HepG2 (cell line): ENCODE results near the gene PTCRA. TPM values are rescaled to one million over a fixed set of nuclear protein-coding genes. Genes with fewer than 3 reads are reported as not detected.

Source experiments
- GATA4 ChIP-seq: sonication (generic); IDR thresholded peaks from 2 replicates; pipeline ENCODE4 v1.6.1; 2016; ENCODE audit warnings: antibody characterized with exemption, low read depth, borderline replicate concordance
- HNF4G ChIP-seq, 2 experiments: sonication (generic) in 1 of 2; formaldehyde crosslinking in 1 of 2; IDR thresholded peaks; 2 replicates each; pipeline versions ENCODE4 v1.4.0 to v1.6.1; 2011 to 2020; ENCODE audit warnings: borderline replicate concordance in 2 of 2, low read depth in 2 of 2, mild to moderate bottlenecking in 2 of 2, low read length in 1 of 2, missing genetic modification reagents in 1 of 2, moderate library complexity in 1 of 2
- ISL2 ChIP-seq: sonication (generic); formaldehyde crosslinking; IDR thresholded peaks from 2 replicates; pipeline ENCODE4 v1.5.0; 2020; ENCODE audit warnings: missing genetic modification reagents
- KLF12 ChIP-seq: sonication (generic); formaldehyde crosslinking; IDR thresholded peaks from 2 replicates; pipeline ENCODE4 v1.4.0; 2020; ENCODE audit warnings: missing genetic modification reagents, borderline replicate concordance
- MIER2 ChIP-seq: IDR thresholded peaks from 2 replicates; pipeline ENCODE4 v1.6.1; 2016; ENCODE audit warnings: missing biosample characterization, missing genetic modification reagents
- NR2C2 ChIP-seq: sonication (generic); formaldehyde crosslinking; IDR thresholded peaks from 2 replicates; pipeline ENCODE4 v1.4.0; 2020; ENCODE audit warnings: missing genetic modification reagents, mild to moderate bottlenecking, moderate library complexity, borderline replicate concordance
- PAX8 ChIP-seq: sonication (generic); formaldehyde crosslinking; IDR thresholded peaks from 2 replicates; pipeline ENCODE4 v1.8.0; 2022; ENCODE audit warnings: mild to moderate bottlenecking, missing genetic modification reagents, borderline replicate concordance
- SAP130 ChIP-seq: IDR thresholded peaks from 2 replicates; pipeline ENCODE4 v1.6.1; 2016; ENCODE audit warnings: low read depth
- SCMH1 ChIP-seq: sonication (generic); formaldehyde crosslinking; IDR thresholded peaks from 2 replicates; pipeline ENCODE4 v1.9.0; 2021; ENCODE audit warnings: missing genetic modification reagents, mild to moderate bottlenecking, borderline replicate concordance
- SMAD3 ChIP-seq: sonication (generic); formaldehyde crosslinking; IDR thresholded peaks from 2 replicates; pipeline ENCODE4 v1.4.0; 2020; ENCODE audit warnings: missing genetic modification reagents
- SP1 ChIP-seq, 2 experiments: fragments of 450-650 bp in 1 of 2; sonication (generic) in 1 of 2; formaldehyde crosslinking in 1 of 2; IDR thresholded peaks; 2 replicates each; pipeline versions ENCODE4 v1.4.0 to v1.6.1; 2016 to 2020; ENCODE audit warnings: missing genetic modification reagents in 1 of 2
- TBX3 ChIP-seq: fragments of 450-650 bp; IDR thresholded peaks from 2 replicates; pipeline ENCODE4 v1.6.1; 2017; ENCODE audit warnings: antibody characterized with exemption, mild to moderate bottlenecking, inconsistent platforms, borderline replicate concordance
- YY1 ChIP-seq: IDR thresholded peaks from 2 replicates; pipeline ENCODE4 v1.6.1; 2011; ENCODE audit warnings: low read length, low read depth, moderate library complexity, mild to moderate bottlenecking; ENCODE audit not compliant: insufficient read depth, insufficient replicate concordance
- ZBTB8A ChIP-seq: sonication (generic); formaldehyde crosslinking; IDR thresholded peaks from 2 replicates; pipeline ENCODE4 v1.4.0; 2020; ENCODE audit warnings: mild to moderate bottlenecking, low read depth, missing genetic modification reagents, borderline replicate concordance
- ZC3H13 ChIP-seq: sonication (generic); formaldehyde crosslinking; IDR thresholded peaks from 2 replicates; pipeline ENCODE4 v1.8.1; 2023; ENCODE audit warnings: mild to moderate bottlenecking, missing genetic modification reagents, moderate library complexity
- ZNF17 ChIP-seq: sonication (generic); formaldehyde crosslinking; IDR thresholded peaks from 2 replicates; pipeline ENCODE4 v1.5.0; 2020; ENCODE audit warnings: mild to moderate bottlenecking, missing genetic modification reagents
- ZNF354B ChIP-seq: sonication (generic); formaldehyde crosslinking; IDR thresholded peaks from 2 replicates; pipeline ENCODE4 v1.8.0; 2022; ENCODE audit warnings: mild to moderate bottlenecking, missing genetic modification reagents
- ZNF451 ChIP-seq: sonication (generic); formaldehyde crosslinking; IDR thresholded peaks from 2 replicates; pipeline ENCODE4 v1.5.0; 2020; ENCODE audit warnings: mild to moderate bottlenecking, missing genetic modification reagents
- ZNF460 ChIP-seq: sonication (generic); formaldehyde crosslinking; IDR thresholded peaks from 2 replicates; pipeline ENCODE4 v1.5.1; 2020; ENCODE audit warnings: missing genetic modification reagents, mild to moderate bottlenecking, borderline replicate concordance
- ZNF550 ChIP-seq: sonication (generic); formaldehyde crosslinking; IDR thresholded peaks from 2 replicates; pipeline ENCODE4 v1.4.0; 2020; ENCODE audit warnings: mild to moderate bottlenecking, missing genetic modification reagents, borderline replicate concordance
- ZNF724P ChIP-seq: sonication (generic); formaldehyde crosslinking; IDR thresholded peaks from 2 replicates; pipeline ENCODE4 v1.8.0; 2022; ENCODE audit warnings: missing genetic modification reagents, borderline replicate concordance
- ZNF737 ChIP-seq: sonication (generic); formaldehyde crosslinking; IDR thresholded peaks from 2 replicates; pipeline ENCODE4 v1.5.0; 2020; ENCODE audit warnings: missing genetic modification reagents, mild to moderate bottlenecking, borderline replicate concordance
- ZNF746 ChIP-seq: sonication (generic); formaldehyde crosslinking; IDR thresholded peaks from 2 replicates; pipeline ENCODE4 v1.8.0; 2022; ENCODE audit warnings: mild to moderate bottlenecking, missing genetic modification reagents
- polyA plus RNA-seq, 8 experiments: library from polyadenylated mRNA; depleted of rRNA in 3 of 8; stranded (reverse) in 7 of 8; unstranded in 1 of 8; fragments of >200 nt; fragmentation: Illumina TruSeq in 4 of 8; extraction: Trizol in 4 of 8; gene quantifications; 2 replicates each; pipeline versions ENCODE4 v1.2.1 to v1.2.3, GENCODE V29; 2011 to 2016; ENCODE audit warnings: low read depth in 4 of 8, missing spikeins in 1 of 8, mixed read lengths in 1 of 8; ENCODE audit not compliant: insufficient read depth in 1 of 8
- total RNA-seq, 5 experiments: library from RNA; depleted of rRNA; stranded (reverse); fragments of >200 nt; fragmentation: Illumina TruSeq; extraction: Trizol; gene quantifications; 2 replicates each; pipeline ENCODE4 v1.2.3, GENCODE V29; 2016; ENCODE audit warnings: low read depth in 1 of 5
- TF ChIP-seq, protein P1 (sequence below): sonication (generic); formaldehyde crosslinking; IDR thresholded peaks from 2 replicates; pipeline ENCODE4 v1.5.0; 2020; ENCODE audit warnings: mild to moderate bottlenecking, missing genetic modification reagents
- TF ChIP-seq, protein P2 (sequence below): sonication (generic); formaldehyde crosslinking; conservative IDR thresholded peaks from 2 replicates; pipeline ENCODE4 v1.4.0; 2020; ENCODE audit warnings: missing genetic modification reagents

PTCRA gene
- total and polyA plus RNA-seq, 2 of the 13 experiments (the other 11 are each of a cell fraction or from before 2014, with no cell fraction given) = not detected

DNA sequence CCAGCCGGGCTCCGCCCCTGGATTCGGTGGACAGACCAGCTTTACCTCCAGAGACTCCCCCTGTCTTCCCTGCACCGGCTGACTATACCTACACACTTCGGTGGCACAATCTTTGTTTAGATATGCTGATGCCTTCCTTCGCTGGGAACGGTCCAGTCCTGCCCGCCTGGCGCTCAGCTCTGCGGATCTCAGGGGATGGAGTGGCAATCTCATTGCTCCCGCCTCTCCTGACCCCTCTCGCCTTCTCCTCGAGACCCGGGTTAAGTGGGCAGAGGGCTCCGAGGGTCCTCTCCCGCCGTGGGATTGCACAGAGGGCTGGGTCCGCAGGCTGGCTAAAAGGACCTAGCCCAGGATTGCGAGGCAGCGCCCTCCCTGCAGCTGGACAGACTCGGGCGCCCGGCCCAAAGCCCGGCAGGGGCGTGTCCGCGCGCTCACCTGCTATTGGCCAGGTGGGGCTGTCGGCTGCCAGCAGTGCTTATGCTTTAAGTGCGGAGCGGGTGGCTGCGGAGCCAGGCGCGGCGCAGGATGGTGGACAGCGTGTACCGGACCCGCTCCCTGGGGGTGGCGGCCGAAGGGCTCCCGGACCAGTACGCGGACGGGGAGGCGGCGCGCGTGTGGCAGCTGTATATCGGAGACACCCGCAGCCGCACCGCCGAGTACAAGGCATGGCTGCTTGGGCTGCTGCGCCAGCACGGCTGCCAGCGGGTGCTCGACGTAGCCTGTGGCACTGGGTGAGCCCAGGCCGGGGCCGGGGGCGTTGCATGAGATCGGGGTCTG, 44.6 kb downstream of the PTCRA start, which contains the start of gene GNMT (continued):
- TF ChIP-seq SMAD3 (CRISPR knock-in tag) (no peak; the same call in 1 of the 2 replicates), ZNF354B (CRISPR knock-in tag) (no peak), ZC3H13 (CRISPR knock-in tag) (peak; percentile 76), SAP130 (peak; percentile 96), ZNF460 (no peak), ZBTB8A (CRISPR knock-in tag) (no peak), ZNF746 (CRISPR knock-in tag) (no peak; the same call in 1 of the 2 replicates), KLF12 (peak; percentile 85; the same call in 1 of the 2 replicates), HNF4G (IDR thresholded peaks at IDR 0.05; ENCODE audit: borderline replicate concordance, low read depth, low read length) (no peak), HNF4G (CRISPR knock-in tag; IDR thresholded peaks at IDR 0.05; ENCODE audit: borderline replicate concordance, low read depth) (0 out of 2 replicates have a peak, but pooled peaks have one; percentile 14), PAX8 (0 out of 2 replicates have a peak, but pooled peaks have one; percentile 15), GATA4 (no peak; the same call in 1 of the 2 replicates), ZNF724P (CRISPR knock-in tag) (peak; percentile 86; the same call in 1 of the 2 replicates), SP1 (IDR thresholded peaks at IDR 0.05) (no peak), SP1 (CRISPR knock-in tag; IDR thresholded peaks at IDR 0.05) (peak; percentile 55; the same call in 1 of the 2 replicates), ZNF17 (CRISPR knock-in tag) (no peak), TBX3 (no peak), SCMH1 (CRISPR knock-in tag) (no peak), ZNF737 (CRISPR knock-in tag) (no peak), NR2C2 (no peak; the same call in 1 of the 2 replicates), ZNF451 (CRISPR knock-in tag) (peak; percentile 78; the same call in 1 of the 2 replicates), YY1 (no peak), ISL2 (CRISPR knock-in tag) (no peak), MIER2 (CRISPR knock-in tag) (no peak), ZNF550 (CRISPR knock-in tag) (no peak)
- TF ChIP-seq, protein P1, sequence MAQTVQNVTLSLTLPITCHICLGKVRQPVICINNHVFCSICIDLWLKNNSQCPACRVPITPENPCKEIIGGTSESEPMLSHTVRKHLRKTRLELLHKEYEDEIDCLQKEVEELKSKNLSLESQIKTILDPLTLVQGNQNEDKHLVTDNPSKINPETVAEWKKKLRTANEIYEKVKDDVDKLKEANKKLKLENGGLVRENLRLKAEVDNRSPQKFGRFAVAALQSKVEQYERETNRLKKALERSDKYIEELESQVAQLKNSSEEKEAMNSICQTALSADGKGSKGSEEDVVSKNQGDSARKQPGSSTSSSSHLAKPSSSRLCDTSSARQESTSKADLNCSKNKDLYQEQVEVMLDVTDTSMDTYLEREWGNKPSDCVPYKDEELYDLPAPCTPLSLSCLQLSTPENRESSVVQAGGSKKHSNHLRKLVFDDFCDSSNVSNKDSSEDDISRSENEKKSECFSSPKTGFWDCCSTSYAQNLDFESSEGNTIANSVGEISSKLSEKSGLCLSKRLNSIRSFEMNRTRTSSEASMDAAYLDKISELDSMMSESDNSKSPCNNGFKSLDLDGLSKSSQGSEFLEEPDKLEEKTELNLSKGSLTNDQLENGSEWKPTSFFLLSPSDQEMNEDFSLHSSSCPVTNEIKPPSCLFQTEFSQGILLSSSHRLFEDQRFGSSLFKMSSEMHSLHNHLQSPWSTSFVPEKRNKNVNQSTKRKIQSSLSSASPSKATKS = no peak
- TF ChIP-seq, protein P2, sequence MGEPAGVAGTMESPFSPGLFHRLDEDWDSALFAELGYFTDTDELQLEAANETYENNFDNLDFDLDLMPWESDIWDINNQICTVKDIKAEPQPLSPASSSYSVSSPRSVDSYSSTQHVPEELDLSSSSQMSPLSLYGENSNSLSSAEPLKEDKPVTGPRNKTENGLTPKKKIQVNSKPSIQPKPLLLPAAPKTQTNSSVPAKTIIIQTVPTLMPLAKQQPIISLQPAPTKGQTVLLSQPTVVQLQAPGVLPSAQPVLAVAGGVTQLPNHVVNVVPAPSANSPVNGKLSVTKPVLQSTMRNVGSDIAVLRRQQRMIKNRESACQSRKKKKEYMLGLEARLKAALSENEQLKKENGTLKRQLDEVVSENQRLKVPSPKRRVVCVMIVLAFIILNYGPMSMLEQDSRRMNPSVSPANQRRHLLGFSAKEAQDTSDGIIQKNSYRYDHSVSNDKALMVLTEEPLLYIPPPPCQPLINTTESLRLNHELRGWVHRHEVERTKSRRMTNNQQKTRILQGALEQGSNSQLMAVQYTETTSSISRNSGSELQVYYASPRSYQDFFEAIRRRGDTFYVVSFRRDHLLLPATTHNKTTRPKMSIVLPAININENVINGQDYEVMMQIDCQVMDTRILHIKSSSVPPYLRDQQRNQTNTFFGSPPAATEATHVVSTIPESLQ (CRISPR knock-in tag) = no peak
